NCI-H2196 treated with DMSO at 0.1 percent for 48 hours (cell line): Measurements from ENCODE around the gene PCDHB10.
"Not testable (repeated sequence)": the region's sequence is repeated elsewhere in the genome, so short reads cannot be mapped to it uniquely, and the experiment has no call there.

Source experiments
- DNase-seq: peaks from one replicate; lab custom pipeline; 2025; ENCODE audit not compliant: unreplicated experiment; lab: John Stamatoyannopoulos, UW

Gene PCDHB10

DNA sequence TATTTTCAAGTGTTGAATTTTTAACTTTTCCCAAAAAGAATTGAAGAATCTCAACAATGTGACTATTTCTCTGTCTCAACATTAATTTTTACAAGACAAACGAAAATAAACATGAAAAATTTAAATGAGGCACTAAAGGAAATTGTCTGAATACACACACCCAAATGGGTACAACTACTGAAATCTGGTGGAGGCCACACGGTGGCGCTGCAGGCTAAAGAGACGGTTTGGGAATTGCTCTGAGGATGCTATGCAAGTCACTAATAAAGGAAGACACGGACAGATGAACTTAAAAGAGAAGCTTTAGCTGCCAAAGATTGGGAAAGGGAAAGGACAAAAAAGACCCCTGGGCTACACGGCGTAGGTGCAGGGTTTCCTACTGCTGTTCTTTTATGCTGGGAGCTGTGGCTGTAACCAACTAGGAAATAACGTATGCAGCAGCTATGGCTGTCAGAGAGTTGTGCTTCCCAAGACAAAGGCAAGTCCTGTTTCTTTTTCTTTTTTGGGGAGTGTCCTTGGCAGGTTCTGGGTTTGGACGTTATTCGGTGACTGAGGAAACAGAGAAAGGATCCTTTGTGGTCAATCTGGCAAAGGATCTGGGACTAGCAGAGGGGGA is at the start of gene PCDHB10:
TSS of gene PCDHB10 (plus strand) at position 244 of the 616 bp plus-strand sequence. CDS start at position 444, 200 bp downstream.
- DNase-seq: no peak

DNA sequence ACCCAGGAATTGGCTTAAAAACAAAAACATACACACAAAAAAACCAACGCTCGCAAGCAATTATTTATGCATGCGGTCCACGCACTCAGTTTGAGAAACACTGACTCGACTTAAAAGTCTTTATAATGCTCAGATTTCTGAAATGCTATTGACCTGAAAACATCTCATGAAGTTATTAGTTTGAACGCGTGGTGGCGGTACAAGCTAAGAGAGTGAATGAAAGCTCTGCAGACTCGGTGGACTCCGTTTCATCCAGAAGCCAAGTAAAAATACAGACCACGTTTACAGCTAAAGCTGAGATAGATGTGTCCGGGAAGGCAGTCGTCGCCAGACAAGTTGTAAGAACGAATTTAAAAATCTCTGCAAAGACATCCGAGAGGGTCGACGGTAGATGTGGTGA is 42.3 kb upstream of the PCDHB10 start, which contains the start of gene PCDHB6:
TSS of gene PCDHB6 (plus strand) at position 246 of the 400 bp plus-strand sequence. CDS start 201 bp downstream, outside the sequence.
- DNase-seq: no peak

DNA sequence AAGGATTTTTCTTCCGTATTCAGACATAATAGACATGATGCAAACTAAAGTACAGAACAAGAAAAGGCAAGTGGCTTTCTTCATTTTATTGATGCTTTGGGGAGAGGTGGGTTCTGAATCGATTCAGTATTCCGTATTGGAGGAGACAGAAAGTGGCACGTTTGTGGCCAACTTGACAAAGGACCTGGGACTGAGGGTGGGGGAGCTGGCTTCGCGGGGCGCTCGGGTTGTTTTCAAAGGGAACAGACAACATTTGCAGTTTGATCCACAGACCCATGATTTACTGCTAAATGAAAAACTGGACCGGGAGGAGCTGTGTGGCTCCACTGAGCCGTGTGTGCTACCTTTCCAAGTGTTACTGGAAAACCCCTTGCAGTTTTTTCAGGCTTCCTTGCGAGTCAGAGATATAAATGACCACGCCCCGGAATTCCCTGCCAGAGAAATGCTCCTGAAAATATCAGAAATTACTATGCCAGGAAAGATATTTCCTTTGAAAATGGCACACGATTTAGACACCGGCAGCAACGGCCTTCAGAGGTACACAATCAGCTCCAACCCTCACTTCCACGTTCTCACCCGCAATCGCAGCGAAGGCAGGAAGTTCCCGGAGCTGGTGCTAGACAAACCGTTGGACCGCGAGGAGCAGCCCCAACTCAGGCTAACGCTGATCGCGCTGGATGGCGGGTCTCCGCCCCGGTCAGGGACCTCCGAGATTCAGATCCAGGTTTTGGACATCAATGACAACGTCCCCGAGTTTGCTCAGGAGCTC is 41.7 kb upstream of the PCDHB10 start:
- no peak for DNase-seq

DNA sequence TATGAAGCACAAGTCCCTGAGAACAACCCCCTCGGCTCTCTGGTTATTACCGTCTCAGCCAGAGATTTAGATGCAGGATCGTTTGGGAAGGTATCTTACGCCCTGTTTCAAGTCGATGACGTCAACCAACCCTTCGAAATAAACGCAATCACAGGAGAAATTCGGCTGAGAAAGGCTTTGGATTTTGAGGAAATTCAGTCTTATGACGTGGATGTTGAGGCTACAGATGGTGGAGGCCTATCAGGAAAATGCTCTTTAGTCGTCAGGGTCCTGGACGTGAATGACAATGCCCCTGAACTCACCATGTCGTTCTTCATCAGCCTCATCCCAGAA is 41.2 kb upstream of the PCDHB10 start:
- no peak for DNase-seq

DNA sequence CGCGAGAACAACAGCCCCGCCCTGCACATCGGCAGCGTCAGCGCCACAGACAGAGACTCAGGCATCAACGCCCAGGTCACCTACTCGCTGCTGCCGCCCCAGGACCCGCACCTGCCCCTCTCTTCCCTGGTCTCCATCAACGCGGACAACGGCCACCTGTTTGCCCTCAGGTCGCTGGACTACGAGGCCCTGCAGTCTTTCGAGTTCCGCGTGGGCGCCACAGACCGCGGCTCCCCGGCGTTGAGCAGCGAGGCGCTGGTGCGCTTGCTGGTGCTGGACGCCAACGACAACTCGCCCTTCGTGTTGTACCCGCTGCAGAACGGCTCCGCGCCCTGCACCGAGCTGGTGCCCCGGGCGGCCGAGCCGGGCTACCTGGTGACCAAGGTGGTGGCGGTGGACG is 40.5 kb upstream of the PCDHB10 start:
- DNase-seq: not testable (repeated sequence)

DNA sequence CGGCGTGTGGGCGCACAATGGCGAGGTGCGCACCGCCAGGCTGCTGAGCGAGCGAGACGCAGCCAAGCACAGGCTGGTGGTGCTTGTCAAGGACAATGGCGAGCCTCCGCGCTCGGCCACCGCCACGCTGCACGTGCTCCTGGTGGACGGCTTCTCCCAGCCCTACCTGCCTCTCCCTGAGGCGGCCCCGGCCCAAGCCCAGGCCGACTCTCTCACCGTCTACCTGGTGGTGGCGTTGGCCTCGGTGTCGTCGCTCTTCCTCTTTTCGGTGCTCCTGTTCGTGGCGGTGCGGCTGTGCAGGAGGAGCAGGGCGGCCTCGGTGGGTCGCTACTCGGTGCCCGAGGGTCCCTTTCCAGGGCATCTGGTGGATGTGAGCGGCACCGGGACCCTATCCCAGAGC is 40.1 kb upstream of the PCDHB10 start:
- not testable (repeated sequence) for DNase-seq

DNA sequence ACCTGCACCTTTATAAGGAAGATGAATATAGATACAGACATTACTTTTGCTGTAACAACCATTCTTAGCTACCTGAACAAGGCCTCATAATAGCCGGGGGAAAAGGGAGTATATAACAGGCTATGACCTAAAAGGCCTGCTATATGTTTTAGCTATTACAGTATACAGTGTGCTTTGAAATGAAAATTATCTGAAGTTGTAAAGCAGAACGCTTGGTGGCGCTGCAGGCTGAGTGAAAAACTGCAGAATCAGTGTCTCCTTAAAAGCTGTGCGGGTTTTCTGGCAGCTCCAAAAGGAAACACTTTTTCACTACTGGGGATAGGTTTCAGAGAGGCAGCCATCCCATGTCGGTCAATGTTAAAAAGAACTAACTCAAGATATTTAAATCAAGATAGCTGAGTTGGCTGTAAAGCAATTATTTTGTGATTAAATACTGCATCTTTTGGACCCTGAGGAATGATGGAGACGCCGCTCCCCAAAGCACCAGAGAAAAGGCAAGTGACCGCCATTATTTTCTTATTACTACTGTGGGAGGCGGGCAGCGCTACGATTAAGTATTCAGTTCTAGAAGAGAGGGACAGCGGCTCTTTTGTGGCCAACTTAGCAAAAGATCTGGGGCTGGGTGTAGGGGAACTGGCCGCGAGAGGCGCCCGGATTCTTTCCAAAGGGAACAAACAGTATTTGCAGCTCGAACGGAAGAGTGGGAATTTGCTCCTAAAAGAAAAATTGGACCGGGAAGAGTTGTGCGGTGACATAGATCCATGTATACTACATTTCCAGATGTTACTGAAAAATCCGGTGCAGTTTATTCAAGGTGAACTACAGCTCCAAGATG is 36.4 kb upstream of the PCDHB10 start:
- no peak for DNase-seq

DNA sequence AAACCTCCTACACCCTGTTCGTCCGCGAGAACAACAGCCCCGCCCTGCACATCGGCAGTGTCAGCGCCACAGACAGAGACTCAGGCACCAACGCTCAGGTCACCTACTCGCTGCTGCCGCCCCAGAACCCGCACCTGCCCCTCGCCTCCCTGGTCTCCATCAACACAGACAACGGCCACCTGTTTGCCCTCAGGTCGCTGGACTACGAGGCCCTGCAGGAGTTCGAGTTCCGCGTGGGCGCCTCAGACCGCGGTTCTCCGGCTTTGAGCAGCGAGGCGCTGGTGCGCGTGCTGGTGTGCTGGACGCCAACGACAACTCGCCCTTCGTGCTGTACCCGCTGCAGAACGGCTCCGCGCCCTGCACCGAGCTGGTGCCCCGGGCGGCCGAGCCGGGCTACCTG is 34.8 kb upstream of the PCDHB10 start:
- not testable (repeated sequence) for DNase-seq

DNA sequence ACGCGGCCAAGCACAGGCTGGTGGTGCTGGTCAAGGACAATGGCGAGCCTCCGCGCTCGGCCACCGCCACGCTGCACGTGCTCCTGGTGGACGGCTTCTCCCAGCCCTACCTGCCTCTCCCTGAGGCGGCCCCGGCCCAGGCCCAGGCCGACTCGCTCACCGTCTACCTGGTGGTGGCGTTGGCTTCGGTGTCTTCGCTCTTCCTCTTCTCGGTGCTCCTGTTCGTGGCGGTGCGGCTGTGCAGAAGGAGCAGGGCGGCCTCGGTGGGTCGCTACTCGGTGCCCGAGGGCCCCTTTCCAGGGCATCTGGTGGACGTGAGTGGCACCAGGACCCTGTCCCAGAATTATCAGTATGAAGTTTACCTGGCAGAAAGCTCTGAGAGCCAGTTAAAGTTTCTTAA is 34.3 kb upstream of the PCDHB10 start:
- DNase-seq: not testable (repeated sequence)

DNA sequence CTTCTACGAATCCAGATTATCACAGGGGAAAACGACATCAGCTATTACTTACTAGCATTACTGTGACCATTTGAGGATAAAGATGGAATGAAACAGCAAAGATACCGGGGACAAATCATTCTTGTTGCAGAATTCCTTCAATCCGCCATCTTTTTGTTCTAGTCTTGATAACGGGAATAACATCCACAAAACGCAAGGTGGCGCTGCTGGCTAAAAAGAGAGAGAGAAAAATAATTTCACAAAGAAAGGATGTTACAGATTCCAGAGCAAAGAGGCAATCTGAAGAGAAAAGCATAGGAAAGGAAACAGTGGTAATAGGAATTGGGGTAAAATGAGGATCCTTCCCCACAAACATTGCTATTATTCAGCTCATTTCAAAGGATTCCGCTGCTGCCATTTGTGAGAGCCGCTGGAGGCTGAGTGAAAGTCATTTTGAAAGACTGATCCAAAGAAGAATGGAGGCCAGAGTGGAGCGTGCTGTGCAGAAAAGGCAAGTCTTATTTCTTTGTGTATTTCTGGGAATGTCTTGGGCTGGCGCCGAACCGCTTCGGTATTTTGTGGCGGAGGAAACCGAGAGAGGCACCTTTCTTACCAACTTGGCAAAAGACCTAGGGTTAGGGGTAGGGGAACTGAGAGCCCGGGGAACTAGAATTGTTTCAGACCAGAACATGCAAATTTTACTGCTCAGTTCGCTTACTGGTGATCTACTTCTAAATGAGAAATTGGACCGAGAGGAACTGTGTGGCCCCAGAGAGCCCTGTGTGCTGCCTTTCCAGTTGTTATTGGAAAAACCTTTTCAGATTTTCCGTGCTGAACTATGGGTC is 19.6 kb upstream of the PCDHB10 start, which contains the start of gene PCDHB7:
TSS of gene PCDHB7 (plus strand) at position 264 of the 824 bp plus-strand sequence. CDS start at position 456, 192 bp downstream.
- DNase-seq: no peak

DNA sequence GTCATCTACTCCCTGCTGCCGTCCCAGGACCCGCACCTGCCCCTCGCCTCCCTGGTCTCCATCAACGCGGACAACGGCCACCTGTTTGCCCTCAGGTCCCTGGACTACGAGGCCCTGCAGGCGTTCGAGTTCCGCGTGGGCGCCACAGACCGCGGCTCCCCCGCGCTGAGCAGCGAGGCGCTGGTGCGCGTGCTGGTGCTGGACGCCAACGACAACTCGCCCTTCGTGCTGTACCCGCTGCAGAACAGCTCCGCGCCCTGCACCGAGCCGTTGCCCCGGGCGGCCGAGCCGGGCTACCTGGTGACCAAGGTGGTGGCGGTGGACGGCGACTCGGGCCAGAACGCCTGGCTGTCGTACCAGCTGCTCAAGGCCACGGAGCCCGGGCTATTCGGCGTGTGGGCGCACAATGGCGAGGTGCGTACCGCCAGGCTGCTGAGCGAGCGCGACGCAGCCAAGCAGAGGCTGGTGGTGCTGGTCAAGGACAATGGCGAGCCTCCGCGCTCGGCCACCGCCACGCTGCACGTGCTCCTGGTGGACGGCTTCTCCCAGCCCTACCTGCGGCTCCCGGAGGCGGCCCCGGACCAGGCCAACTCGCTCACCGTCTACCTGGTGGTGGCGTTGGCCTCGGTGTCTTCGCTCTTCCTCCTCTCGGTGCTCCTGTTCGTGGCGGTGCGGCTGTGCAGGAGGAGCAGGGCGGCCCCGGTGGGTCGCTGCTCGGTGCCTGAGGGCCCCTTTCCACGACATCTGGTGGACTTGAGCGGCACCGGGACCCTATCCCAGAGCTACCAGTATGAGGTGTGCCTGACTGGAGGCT is 17.7 kb upstream of the PCDHB10 start:
- not testable (repeated sequence) for DNase-seq

DNA sequence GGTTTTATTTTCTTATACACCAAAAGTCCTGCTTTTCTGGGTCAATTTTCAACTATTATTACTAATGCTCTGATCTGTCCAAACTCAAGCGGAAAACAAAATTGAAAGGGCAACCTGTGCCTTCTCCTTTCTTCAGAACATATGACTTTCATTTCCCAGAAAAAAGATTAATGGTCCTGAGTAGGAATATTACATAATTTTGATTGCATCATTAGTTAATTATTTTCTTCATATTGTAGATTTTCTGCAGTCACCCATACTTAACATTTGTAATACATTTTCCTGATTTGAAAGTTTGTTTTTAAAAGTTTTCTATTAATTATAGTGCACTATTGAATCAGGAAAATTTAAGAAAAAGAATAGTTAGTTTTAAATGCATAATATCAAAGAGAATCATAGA is 16.2 kb upstream of the PCDHB10 start:
- no peak for DNase-seq

DNA sequence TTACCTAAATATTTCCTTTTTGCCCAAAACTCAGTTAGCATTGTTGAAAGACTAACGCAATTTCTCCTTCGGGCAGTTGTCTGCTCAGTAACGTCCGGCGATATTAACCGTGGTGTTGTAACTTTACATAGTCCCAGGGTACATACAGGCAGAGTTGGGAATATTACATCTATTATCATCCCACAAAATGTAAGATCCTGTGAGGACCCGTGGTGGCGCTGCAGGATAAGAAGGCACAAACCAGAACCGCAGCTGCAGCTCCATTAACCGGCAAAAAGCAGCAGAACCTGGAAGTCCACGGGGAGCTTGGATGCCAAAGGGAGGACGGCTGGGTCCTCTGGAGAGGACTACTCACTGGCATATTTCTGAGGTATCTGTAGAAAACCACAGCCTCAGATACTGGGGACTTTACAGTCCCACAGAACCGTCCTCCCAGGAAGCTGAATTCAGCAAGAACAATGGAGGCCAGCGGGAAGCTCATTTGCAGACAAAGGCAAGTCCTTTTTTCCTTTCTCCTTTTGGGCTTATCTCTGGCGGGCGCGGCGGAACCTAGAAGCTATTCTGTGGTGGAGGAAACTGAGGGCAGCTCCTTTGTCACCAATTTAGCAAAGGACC is 14.5 kb upstream of the PCDHB10 start, which contains the start of gene PCDHB8:
TSS of gene PCDHB8 (plus strand) at position 214 of the 615 bp plus-strand sequence. CDS start at position 459, 245 bp downstream.
- DNase-seq: peak; percentile 29

DNA sequence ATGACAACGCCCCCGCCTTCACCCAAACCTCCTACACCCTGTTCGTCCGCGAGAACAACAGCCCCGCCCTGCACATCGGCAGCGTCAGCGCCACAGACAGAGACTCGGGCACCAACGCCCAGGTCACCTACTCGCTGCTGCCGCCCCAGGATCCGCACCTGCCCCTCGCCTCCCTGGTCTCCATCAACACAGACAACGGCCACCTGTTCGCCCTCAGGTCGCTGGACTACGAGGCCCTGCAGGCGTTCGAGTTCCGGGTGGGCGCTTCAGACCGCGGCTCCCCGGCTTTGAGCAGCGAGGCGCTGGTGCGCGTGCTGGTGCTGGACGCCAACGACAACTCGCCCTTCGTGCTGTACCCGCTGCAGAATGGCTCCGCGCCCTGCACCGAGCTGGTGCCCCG is 12.8 kb upstream of the PCDHB10 start:
- DNase-seq: not testable (repeated sequence)

DNA sequence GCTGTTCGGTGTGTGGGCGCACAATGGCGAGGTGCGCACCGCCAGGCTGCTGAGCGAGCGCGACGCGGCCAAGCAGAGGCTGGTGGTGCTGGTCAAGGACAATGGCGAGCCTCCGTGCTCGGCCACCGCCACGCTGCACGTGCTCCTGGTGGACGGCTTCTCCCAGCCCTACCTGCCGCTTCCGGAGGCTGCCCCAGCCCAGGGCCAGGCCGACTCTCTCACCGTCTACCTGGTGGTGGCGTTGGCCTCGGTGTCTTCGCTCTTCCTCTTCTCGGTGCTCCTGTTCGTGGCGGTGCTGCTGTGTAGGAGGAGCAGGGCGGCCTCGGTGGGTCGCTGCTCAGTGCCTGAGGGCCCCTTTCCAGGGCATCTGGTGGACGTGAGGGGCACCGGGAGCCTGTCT is 12.3 kb upstream of the PCDHB10 start:
- DNase-seq: not testable (repeated sequence)

DNA sequence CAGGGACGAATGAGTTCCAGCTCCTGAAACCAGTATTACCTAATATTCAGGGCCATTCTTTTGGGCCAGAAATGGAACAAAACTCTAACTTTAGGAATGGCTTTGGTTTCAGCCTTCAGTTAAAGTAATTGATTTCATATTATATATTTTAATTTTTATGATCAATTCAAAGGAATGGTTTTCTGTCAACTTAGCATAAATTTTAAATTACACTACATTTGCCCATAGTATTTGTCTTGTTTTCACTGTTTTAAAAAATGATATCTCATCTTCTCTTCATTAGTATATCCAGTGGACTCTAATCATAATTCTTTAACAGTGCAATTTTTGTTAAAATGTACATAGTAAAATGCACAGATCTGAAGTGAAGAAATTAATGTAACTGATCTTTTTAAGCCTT is 11.8 kb upstream of the PCDHB10 start:
- no peak for DNase-seq

DNA sequence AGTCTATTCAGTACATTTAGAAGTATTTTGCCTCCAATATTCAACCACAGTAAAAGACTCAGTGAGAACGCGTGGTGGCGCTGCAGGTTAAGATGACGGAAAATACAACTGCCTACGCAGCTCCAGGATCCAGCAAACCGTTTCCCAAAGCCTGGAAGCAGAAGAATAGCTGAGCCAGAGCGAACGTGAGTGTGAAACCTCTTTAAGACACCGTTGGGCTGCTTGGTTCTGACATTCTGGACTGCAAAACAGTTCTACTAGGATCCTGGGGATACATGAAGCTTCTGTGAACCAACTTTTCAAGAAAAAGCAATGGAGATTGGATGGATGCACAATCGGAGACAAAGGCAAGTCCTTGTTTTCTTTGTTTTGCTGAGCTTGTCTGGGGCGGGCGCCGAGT is 9.9 kb upstream of the PCDHB10 start, which contains the start of gene PCDHB16:
TSS of gene PCDHB16 (plus strand) at position 140 of the 400 bp plus-strand sequence. CDS start at position 313, 173 bp downstream.
- no peak for DNase-seq

DNA sequence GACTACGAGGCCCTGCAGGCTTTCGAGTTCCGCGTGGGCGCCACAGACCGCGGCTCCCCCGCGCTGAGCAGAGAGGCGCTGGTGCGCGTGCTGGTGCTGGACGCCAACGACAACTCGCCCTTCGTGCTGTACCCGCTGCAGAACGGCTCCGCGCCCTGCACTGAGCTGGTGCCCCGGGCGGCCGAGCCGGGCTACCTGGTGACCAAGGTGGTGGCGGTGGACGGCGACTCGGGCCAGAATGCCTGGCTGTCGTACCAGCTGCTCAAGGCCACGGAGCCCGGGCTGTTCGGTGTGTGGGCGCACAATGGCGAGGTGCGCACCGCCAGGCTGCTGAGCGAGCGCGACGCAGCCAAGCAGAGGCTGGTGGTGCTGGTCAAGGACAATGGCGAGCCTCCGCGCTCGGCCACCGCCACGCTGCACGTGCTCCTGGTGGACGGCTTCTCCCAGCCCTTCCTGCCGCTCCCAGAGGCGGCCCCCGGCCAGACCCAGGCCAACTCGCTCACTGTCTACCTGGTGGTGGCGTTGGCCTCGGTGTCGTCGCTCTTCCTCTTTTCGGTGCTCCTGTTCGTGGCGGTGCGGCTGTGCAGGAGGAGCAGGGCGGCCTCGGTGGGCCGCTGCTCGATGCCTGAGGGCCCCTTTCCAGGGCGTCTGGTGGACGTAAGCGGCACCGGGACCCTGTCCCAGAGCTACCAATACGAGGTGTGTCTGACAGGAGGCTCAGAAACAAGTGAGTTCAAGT is 7.9 kb upstream of the PCDHB10 start:
- not testable (repeated sequence) for DNase-seq
